Renal cortex interstitium (tissue), 11 donors: Measurements from ENCODE around the gene MBNL2. TPM values are rescaled to one million over a fixed set of nuclear protein-coding genes. Genes with fewer than 3 reads are reported as not detected.

ENCODE experiments used
- DNase-seq, 11 donors: peaks; one replicate each; pipeline ENCODE4 v3.0.0-alpha.2; 2013; ENCODE audit warnings: low read depth in 9 of 11, low spot score in 4 of 11; ENCODE audit errors: extremely low read depth in 1 of 11
- polyA plus RNA-seq, 3 donors: library from polyadenylated mRNA; unstranded; fragments of 120-200 nt; gene quantifications; one replicate each; pipeline ENCODE4 v1.2.1, GENCODE V29; 2013; ENCODE audit not compliant: insufficient read length in 3 of 3

The MBNL2 gene
- polyA plus RNA-seq, 3 donors, result 50.7 to 76.4 (median 66.2) TPM

DNA sequence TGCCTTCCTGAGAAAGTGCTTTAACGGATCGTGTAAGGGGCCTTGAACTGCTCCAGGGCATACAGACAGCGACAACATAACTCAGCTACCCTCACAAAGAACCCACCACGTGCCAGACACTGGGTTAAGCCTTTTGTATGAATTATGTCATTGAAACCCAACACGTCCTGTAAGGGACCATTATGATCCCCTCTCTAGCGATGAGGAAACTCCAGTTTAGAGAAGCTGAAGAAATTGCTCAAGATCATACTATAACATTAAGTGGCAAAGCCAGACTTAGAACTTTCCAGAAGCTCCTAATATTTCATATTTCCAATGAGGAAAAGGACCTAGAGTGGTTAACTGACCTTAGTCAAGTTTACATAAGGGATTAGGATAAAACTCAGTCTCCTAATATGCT is 154.8 kb downstream of the MBNL2 start:
- DNase-seq, result no peak

DNA sequence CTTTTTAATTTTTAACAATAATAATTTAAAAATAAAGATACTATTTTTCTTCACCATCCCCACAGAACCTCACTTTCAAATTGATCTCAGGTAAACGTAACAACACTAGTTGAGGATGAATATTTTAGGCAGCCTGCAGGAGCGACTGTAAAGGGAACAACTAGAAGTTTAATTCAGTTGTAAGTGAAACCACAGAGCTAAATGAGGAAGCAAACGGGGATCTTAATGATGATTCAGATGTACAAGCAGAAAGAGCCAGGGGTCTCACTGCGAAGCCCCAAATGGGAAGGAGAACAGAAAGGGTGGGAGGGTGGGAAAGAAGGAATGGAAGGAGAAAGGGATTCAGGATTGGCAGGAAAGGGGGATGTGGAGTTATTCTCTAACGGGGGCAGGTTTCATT is 157.3 kb downstream of the MBNL2 start:
- DNase-seq, result no peak

DNA sequence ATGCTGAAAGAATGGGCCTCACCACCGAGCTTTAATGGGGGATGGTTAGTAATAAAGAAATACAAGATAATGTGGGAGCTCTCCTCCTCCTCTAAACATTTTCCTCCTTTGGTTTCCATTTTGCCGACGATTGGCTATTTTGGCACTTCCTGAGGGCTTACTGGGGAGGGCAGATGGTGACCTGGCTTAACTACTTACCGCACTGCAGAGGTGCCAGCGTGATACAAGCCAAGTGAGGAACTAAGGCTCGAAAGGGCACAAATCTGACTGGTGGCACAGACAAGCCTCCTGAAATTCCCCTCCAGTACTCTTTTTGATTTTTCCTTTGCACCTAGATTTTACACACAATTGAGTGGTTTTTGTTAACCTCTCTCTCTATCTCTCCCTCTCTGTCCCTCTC is 158.6 kb downstream of the MBNL2 start:
- DNase-seq, result no peak

DNA sequence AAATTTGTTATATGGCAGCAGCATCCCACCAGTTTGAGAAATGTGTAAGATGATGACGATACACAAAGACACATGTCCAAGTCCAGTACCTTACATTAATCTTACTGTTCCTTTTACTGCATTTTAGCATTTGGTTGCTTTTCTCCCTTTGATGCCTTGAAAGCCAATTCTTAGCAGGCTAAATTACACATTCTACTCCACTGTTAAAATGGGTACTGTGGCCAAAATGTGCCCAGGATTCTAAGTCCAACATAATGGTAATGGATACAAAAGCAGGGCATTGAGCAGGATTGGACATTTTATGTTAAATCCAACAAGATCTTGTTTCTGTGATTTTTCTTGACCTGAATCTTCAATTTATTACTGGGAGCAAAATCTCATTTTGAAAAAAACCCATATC is 159.1 kb downstream of the MBNL2 start:
- no peak for DNase-seq

DNA sequence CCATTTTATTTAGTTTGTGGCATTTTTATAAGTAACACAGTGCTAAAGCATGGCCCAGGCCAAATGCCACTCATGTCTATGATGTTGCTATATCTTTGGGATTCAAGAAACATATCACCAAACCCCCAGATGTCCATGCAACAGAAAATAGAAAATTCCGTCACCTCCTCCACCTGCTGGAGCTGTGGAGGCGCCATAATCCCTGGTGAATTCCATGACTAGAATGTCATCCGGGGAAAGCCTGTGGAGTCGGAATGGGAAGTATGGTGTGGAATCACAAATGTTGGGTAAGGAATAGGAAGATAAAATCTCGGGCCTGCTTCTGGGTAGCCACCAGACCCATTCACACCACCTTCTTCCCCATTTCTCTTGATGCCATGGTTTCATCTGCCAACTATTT is 160.1 kb downstream of the MBNL2 start:
- DNase-seq, result no peak

DNA sequence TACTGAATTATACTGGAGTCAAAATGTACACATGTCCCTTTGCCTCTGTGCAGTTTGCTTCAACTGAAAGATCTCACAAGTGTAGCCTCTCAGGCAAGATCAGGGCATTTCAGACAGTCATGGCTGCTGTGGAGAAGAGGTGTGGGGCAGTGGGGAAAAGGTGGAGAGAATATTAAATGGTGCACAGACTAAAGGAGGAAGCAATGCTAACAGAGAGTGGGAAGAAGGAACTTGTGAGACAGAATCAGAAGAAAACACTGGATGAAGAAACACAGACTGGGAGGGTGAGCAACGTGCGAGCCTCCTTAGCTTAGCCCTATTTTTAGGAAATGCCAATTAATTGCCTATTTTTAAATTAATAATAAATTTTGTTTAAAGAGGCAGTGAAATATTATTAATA is 162.2 kb downstream of the MBNL2 start:
- DNase-seq, result no peak

DNA sequence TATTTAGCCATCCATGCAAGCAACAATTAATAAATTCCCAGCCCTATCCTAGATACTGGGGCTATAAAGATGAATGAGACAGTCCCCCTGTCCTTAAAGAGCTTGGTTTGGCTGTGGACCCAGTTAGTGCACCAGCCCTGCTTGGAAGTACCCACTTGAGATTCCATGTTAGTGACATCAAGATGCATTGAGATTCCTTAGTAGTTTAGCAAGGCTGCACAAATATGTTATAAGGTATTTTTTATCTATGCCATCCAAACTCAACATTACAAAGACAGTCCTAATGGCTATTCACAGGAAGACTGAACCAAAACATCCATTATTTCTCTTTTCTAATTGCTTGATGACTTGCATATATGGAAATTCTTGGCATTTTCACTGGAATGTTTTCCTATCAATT is 163.0 kb downstream of the MBNL2 start:
- DNase-seq, result no peak

DNA sequence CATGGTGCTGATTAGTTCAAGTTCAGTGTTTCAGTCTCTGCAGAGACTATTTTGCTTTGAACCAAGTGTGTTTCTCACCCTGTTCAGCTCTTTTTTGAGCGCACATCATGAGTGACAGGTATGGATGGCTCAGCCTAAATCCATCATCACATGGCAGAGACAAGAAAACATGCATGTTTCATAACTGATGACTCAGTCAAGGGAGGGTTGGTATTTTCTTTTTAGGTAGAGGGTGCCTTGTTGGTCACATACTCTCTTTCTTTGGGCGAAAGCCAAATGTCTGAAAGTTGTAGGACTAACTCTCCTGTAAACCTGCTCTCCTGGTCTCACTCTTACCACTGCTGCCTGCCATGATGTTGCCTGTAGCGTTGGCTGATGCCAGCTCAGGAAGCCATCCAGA is 163.7 kb downstream of the MBNL2 start:
- no peak for DNase-seq

DNA sequence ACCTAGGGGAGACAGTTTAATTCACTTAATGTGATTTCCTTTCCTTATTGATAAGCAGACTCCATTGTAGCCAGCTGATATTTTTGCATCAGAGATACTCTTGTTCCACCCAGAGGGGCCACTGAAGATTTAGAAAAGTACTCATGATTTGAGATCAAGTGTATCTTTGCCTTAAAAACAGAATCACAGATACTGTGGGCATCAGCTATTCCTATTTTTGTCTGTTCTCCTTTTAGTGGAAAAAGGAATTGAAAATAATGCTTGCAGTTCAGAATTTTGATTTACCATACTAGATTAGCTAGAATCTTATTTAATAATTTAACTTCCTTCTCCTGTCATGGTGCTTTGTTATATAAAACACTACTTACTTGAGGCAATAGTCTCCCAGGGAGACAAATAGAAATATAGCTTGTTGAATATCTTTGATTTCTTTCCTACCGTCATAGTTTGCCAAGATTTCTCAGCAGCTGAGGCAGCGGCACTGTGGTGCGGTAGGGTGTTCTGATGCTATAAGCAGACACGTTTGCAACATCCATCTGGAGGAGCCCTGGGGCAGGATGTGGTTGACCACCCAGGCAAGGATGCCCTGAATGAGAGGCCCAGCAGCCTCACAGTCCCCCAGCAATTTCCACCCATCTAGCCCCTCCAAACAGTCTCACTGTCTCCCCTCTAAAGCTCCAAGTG is 164.8 kb downstream of the MBNL2 start:
- no peak for DNase-seq

DNA sequence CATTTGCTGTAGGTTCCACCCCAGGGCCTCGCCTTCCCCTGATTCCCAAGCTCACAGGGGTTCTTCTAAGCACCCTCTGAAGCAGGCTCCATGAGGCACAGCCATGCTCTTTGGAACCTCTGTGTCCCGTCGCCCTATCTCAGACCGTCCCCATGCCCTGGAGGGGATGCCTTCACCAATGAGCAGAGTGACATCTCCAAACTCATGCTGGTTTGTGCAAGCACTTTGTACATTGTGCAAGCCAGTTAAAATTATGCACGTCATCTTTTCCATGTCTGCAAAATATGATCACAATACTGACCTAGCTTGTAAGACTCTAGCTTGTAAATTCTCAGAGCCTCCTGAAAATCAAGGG is 165.3 kb downstream of the MBNL2 start:
- no peak for DNase-seq

DNA sequence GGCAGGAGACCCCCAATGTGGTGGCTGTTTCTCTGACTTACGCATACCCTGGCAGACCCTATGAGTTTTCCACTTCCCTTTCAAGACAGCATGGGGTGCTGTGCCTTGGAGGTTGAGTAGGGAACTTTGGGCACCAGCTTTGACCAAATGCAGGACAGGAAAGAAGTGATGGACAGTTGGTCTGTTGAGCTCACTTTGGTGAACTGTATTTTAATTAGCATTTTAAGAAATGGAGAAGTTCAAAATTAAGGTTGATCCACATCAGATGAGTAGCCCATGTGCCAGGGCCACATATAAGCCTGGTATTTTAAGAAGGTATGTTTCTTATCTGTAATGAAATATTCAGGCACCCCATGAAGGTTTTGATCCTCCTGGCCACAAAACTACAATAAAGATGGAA is 165.8 kb downstream of the MBNL2 start:
- DNase-seq, result no peak

DNA sequence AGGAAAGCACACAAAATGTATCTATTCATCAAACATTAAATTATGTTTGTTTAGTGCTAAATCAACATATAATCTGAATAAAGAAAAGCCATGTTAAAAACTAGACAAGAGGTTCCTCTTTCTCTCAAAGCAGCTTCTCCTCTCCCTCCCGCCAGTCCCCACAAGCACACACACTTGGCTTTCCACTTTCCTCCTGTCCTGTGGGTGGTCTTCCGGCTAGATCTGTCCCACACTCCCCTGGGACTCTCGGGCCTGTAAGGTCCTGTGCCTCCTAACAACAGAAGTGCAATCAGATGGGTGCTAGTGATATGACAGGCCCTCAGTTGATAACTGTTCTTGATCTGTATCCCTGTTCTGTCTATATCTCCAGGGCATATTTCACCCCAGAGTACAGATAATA is 166.2 kb downstream of the MBNL2 start:
- DNase-seq, result no peak

DNA sequence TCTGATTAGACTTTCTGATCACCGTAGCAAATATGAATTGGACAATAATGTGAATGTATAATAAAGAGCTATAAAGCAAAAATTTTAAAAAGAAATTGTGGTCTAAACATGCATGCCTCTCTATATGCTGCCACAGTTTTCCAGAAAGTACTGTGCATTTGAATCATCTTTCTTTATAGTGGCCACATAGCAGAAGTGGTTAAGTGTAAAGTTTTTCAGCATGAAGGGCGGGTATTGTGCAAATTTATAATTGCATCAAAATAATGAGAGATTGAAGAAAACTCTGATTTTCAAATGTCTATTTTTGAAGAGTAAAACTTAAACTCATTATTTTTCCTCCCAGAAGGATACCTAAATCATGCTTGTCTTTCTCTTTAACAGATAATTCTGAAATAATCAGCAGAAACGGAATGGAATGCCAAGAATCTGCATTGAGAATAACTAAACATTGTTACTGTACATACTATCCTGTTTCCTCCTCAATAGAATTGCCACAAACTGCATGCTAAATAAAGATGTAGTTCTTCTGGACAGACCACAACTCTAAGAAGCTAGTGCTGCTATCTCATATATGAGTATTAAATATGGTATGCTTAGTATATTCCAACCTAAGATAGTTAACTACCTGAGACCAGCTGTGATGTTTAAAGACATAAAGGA is 168.9 kb downstream of the MBNL2 start:
- DNase-seq, result no peak

DNA sequence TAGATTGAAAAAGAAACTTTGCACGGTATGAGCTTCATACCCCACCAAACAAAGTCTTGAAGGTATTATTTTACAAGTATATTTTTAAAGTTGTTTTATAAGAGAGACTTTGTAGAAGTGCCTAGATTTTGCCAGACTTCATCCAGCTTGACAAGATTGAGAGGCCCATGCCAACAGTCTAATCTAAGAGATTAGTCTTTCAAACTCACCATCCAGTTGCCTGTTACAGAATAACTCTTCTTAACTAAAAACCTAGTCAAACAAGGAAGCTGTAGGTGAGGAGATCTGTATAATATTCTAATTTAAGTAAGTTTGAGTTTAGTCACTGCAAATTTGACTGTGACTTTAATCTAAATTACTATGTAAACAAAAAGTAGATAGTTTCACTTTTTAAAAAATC is 169.9 kb downstream of the MBNL2 start:
- DNase-seq, result no peak

DNA sequence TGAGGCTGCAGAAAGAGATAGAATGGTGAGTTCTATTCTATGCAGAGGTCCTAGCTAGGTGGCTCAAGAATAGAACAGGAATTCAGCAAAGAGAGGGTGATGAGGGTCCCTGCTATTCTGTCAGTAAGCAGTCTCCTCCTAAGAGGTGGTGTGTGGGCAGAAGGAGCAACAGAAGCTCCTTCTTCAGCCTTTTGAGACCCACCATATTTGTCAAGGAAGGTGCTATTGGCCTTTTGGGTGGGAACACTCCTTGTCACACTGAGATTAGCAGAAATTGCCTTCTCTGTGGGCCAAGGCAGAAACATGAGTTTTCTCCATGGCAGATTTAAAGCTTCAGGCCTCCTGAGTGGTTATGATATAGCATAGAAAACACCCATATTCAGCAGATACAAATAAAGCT is 172.4 kb downstream of the MBNL2 start:
- DNase-seq, result no peak

DNA sequence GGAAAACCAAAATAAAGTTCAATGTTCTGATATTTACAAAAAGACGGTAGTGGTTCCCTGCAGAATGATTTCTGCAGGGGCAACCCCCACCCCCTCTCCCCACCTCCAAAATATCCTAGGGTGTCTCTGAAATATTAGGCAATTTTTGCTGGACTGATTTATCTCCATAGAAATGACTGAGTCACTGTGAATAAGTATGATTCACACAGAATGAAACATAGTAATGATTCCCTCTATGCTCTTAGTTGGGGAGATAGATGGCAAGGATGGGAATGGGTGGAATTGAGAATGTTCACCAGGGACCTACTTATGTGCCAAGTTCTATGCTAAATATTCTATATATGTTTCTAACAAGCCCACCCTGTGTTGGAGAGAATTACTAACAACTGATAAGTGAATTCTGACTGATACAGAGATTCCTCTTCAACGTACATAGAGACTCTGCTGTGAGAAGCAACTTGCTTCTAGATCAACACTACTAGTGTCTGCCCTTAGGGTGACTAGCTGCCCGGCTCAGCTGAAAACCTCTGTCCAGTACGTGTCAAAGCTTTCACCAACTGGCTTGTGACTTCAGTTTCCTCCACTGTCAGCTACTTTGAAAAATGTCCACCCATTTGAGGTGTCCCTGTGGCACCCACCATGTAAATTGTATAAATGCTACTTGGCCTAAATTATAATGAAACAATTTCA is 173.5 kb downstream of the MBNL2 start:
- DNase-seq, result no peak

DNA sequence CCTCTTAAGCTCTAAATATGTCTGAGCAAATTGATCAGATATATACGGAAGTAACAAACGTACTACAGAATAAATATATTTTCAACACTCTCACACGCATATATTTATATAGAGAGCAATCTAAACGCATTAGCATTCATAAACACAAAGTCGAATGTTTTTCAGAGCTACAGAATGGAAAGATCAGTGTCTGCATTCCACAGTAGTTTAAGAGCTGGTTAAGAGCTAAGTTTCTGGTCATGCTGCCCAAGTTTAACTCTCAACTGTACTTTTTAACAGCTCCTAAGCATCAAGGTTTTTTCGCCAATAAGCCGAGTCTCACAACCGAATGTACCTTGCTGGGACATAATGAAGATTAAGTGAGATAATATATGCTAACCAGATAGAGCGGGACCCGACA is 175.1 kb downstream of the MBNL2 start:
- no peak for DNase-seq

DNA sequence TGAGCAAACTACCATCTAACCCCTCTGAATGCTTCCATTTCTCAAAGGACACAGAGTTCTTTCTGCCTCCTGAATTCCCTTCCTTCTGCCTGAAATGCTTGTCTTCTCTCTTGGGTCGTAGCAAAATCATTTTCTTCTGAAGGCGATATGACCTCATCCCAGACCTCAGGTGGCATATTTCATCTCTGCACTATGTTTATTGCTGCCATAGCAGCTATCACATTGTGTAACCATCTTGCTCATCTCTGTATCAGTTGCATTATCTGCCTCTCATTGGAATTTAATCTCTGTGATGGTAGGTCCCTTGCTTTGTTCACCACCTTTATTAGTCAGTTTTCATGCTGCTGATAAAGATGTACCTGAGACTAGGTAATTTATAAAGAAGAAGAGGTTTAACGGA is 179.3 kb downstream of the MBNL2 start:
- no peak for DNase-seq

DNA sequence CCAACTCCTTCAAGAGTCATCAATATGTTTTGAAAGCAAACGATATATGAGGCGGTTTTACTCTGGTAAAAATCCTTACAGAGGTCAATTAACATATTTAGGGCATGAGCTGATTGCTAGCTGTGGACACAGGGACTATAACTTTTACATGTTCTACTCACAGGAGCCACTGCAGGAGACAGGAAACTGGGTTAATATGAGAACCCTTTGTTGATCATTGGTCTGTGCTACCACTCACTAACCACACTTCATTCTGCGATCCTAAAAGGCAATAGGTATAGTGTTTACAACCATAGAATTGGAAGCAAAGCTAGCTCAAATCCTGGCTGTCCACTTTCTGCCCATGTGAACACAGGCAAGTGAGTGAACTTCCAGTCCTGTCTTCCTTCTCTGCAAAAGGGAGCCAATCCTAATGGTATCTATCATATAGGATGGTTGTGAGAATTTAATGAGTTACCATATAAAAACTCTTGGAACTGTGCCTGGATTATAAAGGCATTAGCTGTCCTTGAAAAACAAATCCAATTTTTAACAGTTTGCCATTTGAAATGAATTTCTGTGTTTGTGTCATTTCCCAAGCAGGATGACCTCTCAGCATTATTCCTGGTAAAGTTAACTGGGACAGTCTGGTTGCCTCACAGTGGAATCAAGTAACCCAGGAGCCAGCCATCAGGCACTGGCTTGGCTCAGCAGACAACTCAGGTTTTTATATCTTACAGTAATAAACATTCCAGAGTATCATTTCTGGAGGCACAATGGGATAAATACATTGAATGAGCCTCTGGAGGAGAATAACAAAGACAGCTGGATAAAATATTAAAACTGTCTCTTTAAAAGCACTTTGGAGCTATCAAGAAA is 182.0 kb downstream of the MBNL2 start:
- DNase-seq, result no peak

DNA sequence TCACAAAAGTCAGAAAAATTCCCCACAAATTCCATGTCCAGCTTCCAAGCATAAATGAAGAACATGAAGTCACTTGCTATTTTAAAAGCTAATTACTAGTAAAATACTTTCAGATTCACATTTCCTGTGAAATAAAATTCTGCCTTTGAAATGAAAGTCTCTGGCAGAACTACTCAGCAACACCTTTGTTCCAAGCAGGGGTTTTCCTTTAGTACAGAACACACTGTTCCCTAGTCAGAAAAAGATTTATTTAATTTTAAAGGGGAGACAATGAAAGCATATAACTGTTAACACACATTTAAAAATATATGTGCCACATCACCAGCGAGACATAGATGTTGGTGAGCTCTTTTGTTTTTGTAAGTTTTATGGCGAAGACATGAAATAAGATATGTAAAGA is 185.4 kb downstream of the MBNL2 start:
- DNase-seq, result no peak
